ENCODE measurements around the gene GZMA. TPM values are rescaled to one million over a fixed set of nuclear protein-coding genes. Genes with fewer than 3 reads are reported as not detected.

GZMA gene
- not detected in 5 replicates for total RNA-seq (2022; extraction: Qiagen RNA extraction)

DNA sequence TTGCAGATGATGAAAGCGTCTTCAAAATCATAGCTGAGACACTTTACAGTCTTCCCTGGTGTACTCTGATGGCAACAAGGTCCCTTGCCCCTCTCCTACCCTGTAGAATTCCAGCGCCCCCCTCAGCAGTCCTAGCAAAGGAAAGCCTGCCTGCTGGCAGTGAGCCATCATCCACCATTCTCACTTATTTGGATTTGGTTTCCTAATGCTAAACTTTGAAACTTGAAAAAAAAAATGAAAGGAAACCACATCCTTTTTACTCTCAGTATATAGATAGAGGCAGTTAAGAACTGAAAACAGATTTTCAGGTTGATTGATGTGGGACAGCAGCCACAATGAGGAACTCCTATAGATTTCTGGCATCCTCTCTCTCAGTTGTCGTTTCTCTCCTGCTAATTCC, at the start of gene GZMA:
TSS of gene GZMA (plus strand) at position 299 of the 400 bp plus-strand sequence. CDS start at position 336, 37 bp downstream.

Other genes with a start within 250 kb of the GZMA start
- not detected in 5 replicates for gene ESM1, start 117.1 kb upstream of the GZMA start, total RNA-seq (2022; extraction: Qiagen RNA extraction)
- not detected in 5 replicates for gene GZMK, start 78.4 kb upstream of the GZMA start, total RNA-seq (2022; extraction: Qiagen RNA extraction)
- gene GPX8, start 57.5 kb downstream of the GZMA start, total RNA-seq (2022; extraction: Qiagen RNA extraction) = 33.0 to 34.8 TPM (median 34.3 TPM) in 5 replicates
- gene CDC20B, start 70.5 kb downstream of the GZMA start, total RNA-seq (2022; extraction: Qiagen RNA extraction) = 0.06 to 0.09 TPM (median 0.08 TPM) in 5 replicates
- 1.4 to 3.0 TPM (median 1.9 TPM) in 5 replicates for gene MCIDAS, start 124.7 kb downstream of the GZMA start, total RNA-seq (2022; extraction: Qiagen RNA extraction)
- 4.0 to 6.1 TPM (median 5.7 TPM) in 5 replicates for gene CCNO, start 131.0 kb downstream of the GZMA start, total RNA-seq (2022; extraction: Qiagen RNA extraction)
- 21.1 to 26.8 TPM (median 25.1 TPM) in 5 replicates for gene DHX29, start 205.0 kb downstream of the GZMA start, total RNA-seq (2022; extraction: Qiagen RNA extraction)
- gene MTREX, start 205.3 kb downstream of the GZMA start, total RNA-seq (2022; extraction: Qiagen RNA extraction) = 31.9 to 45.5 TPM (median 42.5 TPM) in 5 replicates